HEK293 (cell line): ENCODE data around the gene DLX2.

Experiments
- BCL11B ChIP-seq: fragments of 450-650 bp; formaldehyde crosslinking; IDR thresholded peaks from 2 replicates; pipeline ENCODE4 v1.5.1; 2016; ENCODE audit warnings: low read depth, missing biosample characterization, missing genetic modification characterization
- GFI1B ChIP-seq: fragments of 450-650 bp; formaldehyde crosslinking; IDR thresholded peaks from 2 replicates; pipeline ENCODE4 v1.5.1; 2016; ENCODE audit warnings: missing biosample characterization, missing genetic modification characterization
- GLIS2 ChIP-seq: fragments of 450-650 bp; formaldehyde crosslinking; IDR thresholded peaks from 2 replicates; pipeline ENCODE4 v1.5.1; 2016; ENCODE audit warnings: missing biosample characterization, missing genetic modification characterization
- IKZF3 ChIP-seq: fragments of 450-650 bp; IDR thresholded peaks from 2 replicates; pipeline ENCODE4 v1.5.0; 2018; ENCODE audit warnings: missing biosample characterization, mild to moderate bottlenecking, missing genetic modification characterization, moderate library complexity
- KLF1 ChIP-seq: fragments of 450-650 bp; formaldehyde crosslinking; IDR thresholded peaks from 2 replicates; pipeline ENCODE4 v1.5.1; 2016; ENCODE audit warnings: missing biosample characterization, missing genetic modification characterization
- OSR2 ChIP-seq: fragments of 450-650 bp; formaldehyde crosslinking; IDR thresholded peaks from 2 replicates; pipeline ENCODE4 v1.5.1; 2016; ENCODE audit warnings: missing biosample characterization, missing genetic modification characterization
- RBAK ChIP-seq: fragments of 450-650 bp; formaldehyde crosslinking; IDR thresholded peaks from 2 replicates; pipeline ENCODE4 v1.5.1; 2016; ENCODE audit warnings: missing biosample characterization, missing genetic modification characterization
- TRIM28 ChIP-seq: IDR thresholded peaks from 2 replicates; pipeline ENCODE4 v1.6.1; 2011; ENCODE audit warnings: low read length, control low read depth, borderline replicate concordance
- TSHZ1 ChIP-seq: fragments of 450-650 bp; formaldehyde crosslinking; IDR thresholded peaks from 2 replicates; pipeline ENCODE4 v1.5.1; 2016; ENCODE audit warnings: missing biosample characterization, missing genetic modification characterization, borderline replicate concordance
- YY2 ChIP-seq: fragments of 450-650 bp; formaldehyde crosslinking; IDR thresholded peaks from 2 replicates; pipeline ENCODE4 v1.5.1; 2016; ENCODE audit warnings: missing biosample characterization, missing genetic modification characterization
- ZBTB49 ChIP-seq: fragments of 450-650 bp; formaldehyde crosslinking; IDR thresholded peaks from 2 replicates; pipeline ENCODE4 v1.5.1; 2016; ENCODE audit warnings: missing biosample characterization, missing genetic modification characterization, low read depth
- ZNF10 ChIP-seq: fragments of 450-650 bp; formaldehyde crosslinking; IDR thresholded peaks from 2 replicates; pipeline ENCODE4 v1.5.1; 2017; ENCODE audit warnings: missing biosample characterization, missing genetic modification characterization
- ZNF112 ChIP-seq: fragments of 450-650 bp; formaldehyde crosslinking; IDR thresholded peaks from 2 replicates; pipeline ENCODE4 v1.5.0; 2017; ENCODE audit warnings: missing biosample characterization, missing genetic modification characterization
- ZNF184 ChIP-seq: fragments of 450-650 bp; IDR thresholded peaks from 2 replicates; pipeline ENCODE4 v1.5.1; 2018; ENCODE audit warnings: missing biosample characterization, mild to moderate bottlenecking, missing genetic modification characterization
- ZNF24 ChIP-seq: fragments of 450-650 bp; formaldehyde crosslinking; IDR thresholded peaks from 2 replicates; pipeline ENCODE4 v1.5.1; 2016; ENCODE audit warnings: missing biosample characterization, missing genetic modification characterization
- ZNF311 ChIP-seq: fragments of 450-650 bp; formaldehyde crosslinking; IDR thresholded peaks from 2 replicates; pipeline ENCODE4 v1.5.1; 2017; ENCODE audit warnings: missing biosample characterization, missing genetic modification characterization, borderline replicate concordance
- ZNF416 ChIP-seq: fragments of 450-650 bp; formaldehyde crosslinking; IDR thresholded peaks from 2 replicates; pipeline ENCODE4 v1.5.1; 2016; ENCODE audit warnings: missing biosample characterization, missing genetic modification characterization
- ZNF426 ChIP-seq: fragments of 450-650 bp; formaldehyde crosslinking; IDR thresholded peaks from 2 replicates; pipeline ENCODE4 v1.5.1; 2017; ENCODE audit warnings: missing biosample characterization, missing genetic modification characterization, mild to moderate bottlenecking, inconsistent platforms, moderate library complexity
- ZNF48 ChIP-seq: fragments of 450-650 bp; formaldehyde crosslinking; IDR thresholded peaks from 2 replicates; pipeline ENCODE4 v1.5.1; 2016; ENCODE audit warnings: missing biosample characterization, missing genetic modification characterization
- ZNF488 ChIP-seq: fragments of 450-650 bp; formaldehyde crosslinking; IDR thresholded peaks from 2 replicates; pipeline ENCODE4 v1.5.1; 2016; ENCODE audit warnings: missing biosample characterization, missing genetic modification characterization
- ZNF501 ChIP-seq: fragments of 450-650 bp; formaldehyde crosslinking; IDR thresholded peaks from 2 replicates; pipeline ENCODE4 v1.5.1; 2016; ENCODE audit warnings: missing biosample characterization, missing genetic modification characterization
- ZNF514 ChIP-seq: fragments of 450-650 bp; formaldehyde crosslinking; IDR thresholded peaks from 2 replicates; pipeline ENCODE4 v1.5.1; 2016; ENCODE audit warnings: missing biosample characterization, missing genetic modification characterization
- ZNF530 ChIP-seq: fragments of 450-650 bp; formaldehyde crosslinking; IDR thresholded peaks from 2 replicates; pipeline ENCODE4 v1.5.1; 2016; ENCODE audit warnings: low read depth, missing biosample characterization, missing genetic modification characterization
- ZNF629 ChIP-seq: fragments of 450-650 bp; formaldehyde crosslinking; IDR thresholded peaks from 2 replicates; pipeline ENCODE4 v1.5.1; 2017; ENCODE audit warnings: missing biosample characterization, missing genetic modification characterization
- ZNF701 ChIP-seq: fragments of 450-650 bp; formaldehyde crosslinking; IDR thresholded peaks from 2 replicates; pipeline ENCODE4 v1.5.1; 2016; ENCODE audit warnings: missing biosample characterization, missing genetic modification characterization
- ZNF792 ChIP-seq: fragments of 450-650 bp; formaldehyde crosslinking; IDR thresholded peaks from 2 replicates; pipeline ENCODE4 v1.5.1; 2016; ENCODE audit warnings: missing biosample characterization, missing genetic modification characterization
- ZSCAN23 ChIP-seq: fragments of 450-650 bp; formaldehyde crosslinking; IDR thresholded peaks from 2 replicates; pipeline ENCODE4 v1.5.1; 2016; ENCODE audit warnings: missing biosample characterization, missing genetic modification characterization
- TF ChIP-seq, protein P1 (sequence below): fragments of 450-650 bp; formaldehyde crosslinking; IDR thresholded peaks from 2 replicates; pipeline ENCODE4 v1.5.1; 2016; ENCODE audit warnings: missing biosample characterization, missing genetic modification characterization, borderline replicate concordance
- TF ChIP-seq, protein P2 (sequence below): fragments of 450-650 bp; formaldehyde crosslinking; IDR thresholded peaks from 2 replicates; pipeline ENCODE4 v1.5.1; 2016; ENCODE audit warnings: missing biosample characterization, missing genetic modification characterization

Gene DLX2

GRCh38 chr2:172102391-172103359 lies at the start of gene DLX2 (continued):
- TF ChIP-seq, protein P1, sequence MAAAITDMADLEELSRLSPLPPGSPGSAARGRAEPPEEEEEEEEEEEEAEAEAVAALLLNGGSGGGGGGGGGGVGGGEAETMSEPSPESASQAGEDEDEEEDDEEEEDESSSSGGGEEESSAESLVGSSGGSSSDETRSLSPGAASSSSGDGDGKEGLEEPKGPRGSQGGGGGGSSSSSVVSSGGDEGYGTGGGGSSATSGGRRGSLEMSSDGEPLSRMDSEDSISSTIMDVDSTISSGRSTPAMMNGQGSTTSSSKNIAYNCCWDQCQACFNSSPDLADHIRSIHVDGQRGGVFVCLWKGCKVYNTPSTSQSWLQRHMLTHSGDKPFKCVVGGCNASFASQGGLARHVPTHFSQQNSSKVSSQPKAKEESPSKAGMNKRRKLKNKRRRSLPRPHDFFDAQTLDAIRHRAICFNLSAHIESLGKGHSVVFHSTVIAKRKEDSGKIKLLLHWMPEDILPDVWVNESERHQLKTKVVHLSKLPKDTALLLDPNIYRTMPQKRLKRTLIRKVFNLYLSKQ: no peak
- no peak for TF ChIP-seq ZSCAN23 (tag by site-specific recombination)
- TF ChIP-seq ZNF48 (tag by site-specific recombination): no peak
- peak; percentile 88 for TF ChIP-seq IKZF3
- TF ChIP-seq ZNF530: no peak
- no peak for TF ChIP-seq ZNF112 (tag by site-specific recombination)
- no peak for TF ChIP-seq GFI1B (tag by site-specific recombination)
- no peak for TF ChIP-seq ZNF10
- TF ChIP-seq ZNF629 (tag by site-specific recombination): peak; percentile 70
- no peak for TF ChIP-seq ZNF701 (tag by site-specific recombination)
- TF ChIP-seq ZNF426 (tag by site-specific recombination): no peak
- no peak; the same call in 1 of the 2 replicates for TF ChIP-seq ZNF501
- TF ChIP-seq OSR2: peak; percentile 95
- TF ChIP-seq RBAK: no peak
- TF ChIP-seq ZNF311 (tag by site-specific recombination): no peak
- TF ChIP-seq TRIM28: no peak
- TF ChIP-seq, protein P2, sequence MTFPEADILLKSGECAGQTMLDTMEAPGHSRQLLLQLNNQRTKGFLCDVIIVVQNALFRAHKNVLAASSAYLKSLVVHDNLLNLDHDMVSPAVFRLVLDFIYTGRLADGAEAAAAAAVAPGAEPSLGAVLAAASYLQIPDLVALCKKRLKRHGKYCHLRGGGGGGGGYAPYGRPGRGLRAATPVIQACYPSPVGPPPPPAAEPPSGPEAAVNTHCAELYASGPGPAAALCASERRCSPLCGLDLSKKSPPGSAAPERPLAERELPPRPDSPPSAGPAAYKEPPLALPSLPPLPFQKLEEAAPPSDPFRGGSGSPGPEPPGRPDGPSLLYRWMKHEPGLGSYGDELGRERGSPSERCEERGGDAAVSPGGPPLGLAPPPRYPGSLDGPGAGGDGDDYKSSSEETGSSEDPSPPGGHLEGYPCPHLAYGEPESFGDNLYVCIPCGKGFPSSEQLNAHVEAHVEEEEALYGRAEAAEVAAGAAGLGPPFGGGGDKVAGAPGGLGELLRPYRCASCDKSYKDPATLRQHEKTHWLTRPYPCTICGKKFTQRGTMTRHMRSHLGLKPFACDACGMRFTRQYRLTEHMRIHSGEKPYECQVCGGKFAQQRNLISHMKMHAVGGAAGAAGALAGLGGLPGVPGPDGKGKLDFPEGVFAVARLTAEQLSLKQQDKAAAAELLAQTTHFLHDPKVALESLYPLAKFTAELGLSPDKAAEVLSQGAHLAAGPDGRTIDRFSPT (tag by site-specific recombination): peak; percentile 69
- TF ChIP-seq YY2: no peak
- TF ChIP-seq BCL11B (tag by site-specific recombination): 0 out of 2 replicates have a peak, but pooled peaks have one; percentile 4
- peak; percentile 56 for TF ChIP-seq KLF1 (tag by site-specific recombination)
- peak; percentile 78 for TF ChIP-seq GLIS2 (tag by site-specific recombination)
- no peak for TF ChIP-seq TSHZ1 (tag by site-specific recombination)
- TF ChIP-seq ZNF24: no peak; the same call in 1 of the 2 replicates
- no peak for TF ChIP-seq ZBTB49 (tag by site-specific recombination)
- no peak for TF ChIP-seq ZNF792 (tag by site-specific recombination)
- no peak for TF ChIP-seq ZNF488 (tag by site-specific recombination)
- TF ChIP-seq ZNF416 (tag by site-specific recombination): no peak
- no peak for TF ChIP-seq ZNF184
- TF ChIP-seq ZNF514: no peak
